H1 (cell line): ENCODE results near the gene GRID2. TPM values are rescaled to one million over a fixed set of nuclear protein-coding genes. Genes with fewer than 3 reads are reported as not detected.

Experiments
- CTCF ChIA-PET: fragments of 300-600 bp; sonication (Branson Sonifier 250); formaldehyde crosslinking; loops from one replicate; lab custom pipeline; 2021; ENCODE audit not compliant: partially characterized antibody; lab: Charles Lee
- POLR2A ChIA-PET: fragments of 300-600 bp; sonication (Branson Sonifier 250); formaldehyde crosslinking; loops from one replicate; lab custom pipeline; 2021; ENCODE audit warnings: inconsistent platforms; ENCODE audit not compliant: partially characterized antibody; lab: Charles Lee
- DNase-seq, 2 experiments: peaks; one replicate each; pipeline versions ENCODE4 v3.0.0 to v3.0.0-alpha.2; 2010 to 2022; ENCODE audit warnings: low spot score in 2 of 2, low read depth in 1 of 2, mixed read lengths in 1 of 2
- FAIRE-seq: peaks from 2 replicates; lab custom pipeline; 2011; peaks lifted over from hg19 to GRCh38; lab: Jason Lieb, UNC
- H2AFZ ChIP-seq: 2 replicates; pipeline ENCODE4 v1.8.1; 2012; ENCODE audit warnings: low read length, inconsistent platforms
- H2AK5ac ChIP-seq: 2 replicates; pipeline ENCODE4 v1.6.1; 2013; ENCODE audit warnings: low read depth, low read length
- H2BK120ac ChIP-seq: replicated peaks from 2 replicates; pipeline ENCODE3; 2013; ENCODE audit warnings: low read depth, low read length, inconsistent platforms
- H2BK12ac ChIP-seq: 2 replicates; pipeline ENCODE4 v1.6.1; 2013; ENCODE audit warnings: low read depth, low read length
- H2BK15ac ChIP-seq: 2 replicates; pipeline ENCODE4 v1.6.1; 2013; ENCODE audit warnings: low read length
- H2BK20ac ChIP-seq: 2 replicates; pipeline ENCODE4 v1.6.1; 2013; ENCODE audit warnings: low read length
- H2BK5ac ChIP-seq: 2 replicates; pipeline ENCODE4 v1.6.1; 2013; ENCODE audit warnings: low read depth, low read length
- H3K14ac ChIP-seq: 2 replicates; pipeline ENCODE4 v1.6.1; 2013; ENCODE audit warnings: inconsistent platforms; ENCODE audit not compliant: insufficient read length
- H3K18ac ChIP-seq: 2 replicates; pipeline ENCODE4 v1.6.1; 2013; ENCODE audit warnings: low read length; ENCODE audit errors: extremely low read depth
- H3K23ac ChIP-seq: 2 replicates; pipeline ENCODE4 v1.6.1; 2013; ENCODE audit warnings: inconsistent platforms; ENCODE audit not compliant: insufficient read length
- H3K23me2 ChIP-seq: 2 replicates; pipeline ENCODE4 v1.6.1; 2013; ENCODE audit warnings: low read depth, low read length
- H3K27ac ChIP-seq: 2 replicates; pipeline ENCODE4 v1.6.1; 2011; ENCODE audit warnings: low read depth, low read length, inconsistent platforms
- H3K27me3 ChIP-seq, 4 experiments: replicated peaks in 1 of 4; 1 replicate in 1 of 4; 2 replicates in 3 of 4; pipeline versions ENCODE4 v1.6.1 to v1.8.1; 2011 to 2013; ENCODE audit warnings: low read length in 3 of 4, mild to moderate bottlenecking in 3 of 4, inconsistent platforms in 2 of 4, mixed read lengths in 2 of 4, moderate library complexity in 1 of 4; ENCODE audit not compliant: control insufficient read depth in 3 of 4, insufficient read depth in 3 of 4; ENCODE audit errors: extremely low read depth in 1 of 4
- H3K36me3 ChIP-seq, 4 experiments: 2 replicates each; pipeline versions ENCODE4 v1.6.1 to v1.8.1; 2011 to 2013; ENCODE audit warnings: mild to moderate bottlenecking in 4 of 4, low read length in 3 of 4, moderate library complexity in 2 of 4, control low read depth in 1 of 4, inconsistent platforms in 1 of 4; ENCODE audit not compliant: insufficient read depth in 4 of 4, control insufficient read depth in 2 of 4
- H3K4ac ChIP-seq: replicated peaks from 2 replicates; pipeline ENCODE3; 2013; ENCODE audit warnings: low read length, low read depth, mixed read lengths, inconsistent platforms; ENCODE audit not compliant: insufficient read length
- H3K4me1 ChIP-seq, 4 experiments: replicated peaks in 1 of 4; 1 replicate in 1 of 4; 2 replicates in 3 of 4; pipeline versions ENCODE4 v1.6.1 to v1.8.1; 2011 to 2013; ENCODE audit warnings: low read length in 3 of 4, inconsistent platforms in 2 of 4, mixed read lengths in 1 of 4; ENCODE audit not compliant: insufficient read depth in 4 of 4, control insufficient read depth in 3 of 4
- H3K4me2 ChIP-seq, 2 experiments: 2 replicates each; pipeline versions ENCODE4 v1.6.1 to v1.8.1; 2011 to 2013; ENCODE audit warnings: low read depth in 2 of 2, low read length in 2 of 2, control low read depth in 1 of 2, inconsistent platforms in 1 of 2, mild to moderate bottlenecking in 1 of 2; ENCODE audit not compliant: insufficient read depth in 1 of 2
- H3K4me3 ChIP-seq, 4 experiments: fragments of 200-600, 300-600 bp in 1 of 4; sonication (generic), shearing (Covaris generic), sonication (Bioruptor Twin) in 1 of 4; 2 replicates each; pipeline versions ENCODE4 v1.5.1 to v1.8.1; 2011 to 2016; ENCODE audit warnings: low read length in 4 of 4, low read depth in 3 of 4, control low read depth in 2 of 4, inconsistent platforms in 2 of 4, mild to moderate bottlenecking in 2 of 4, mixed read lengths in 1 of 4, moderate library complexity in 1 of 4; ENCODE audit not compliant: insufficient read depth in 2 of 4; ENCODE audit errors: extremely low read depth in 1 of 4
- H3K56ac ChIP-seq: replicated peaks from 2 replicates; pipeline ENCODE3; 2013; ENCODE audit warnings: low read depth, mild to moderate bottlenecking, mixed read lengths, low read length, inconsistent platforms; ENCODE audit not compliant: insufficient read length
- H3K79me1 ChIP-seq: 2 replicates; pipeline ENCODE4 v1.6.1; 2013; ENCODE audit warnings: low read depth, low read length, control low read depth
- H3K79me2 ChIP-seq, 2 experiments: 2 replicates each; pipeline versions ENCODE4 v1.6.1 to v1.8.1; 2012 to 2013; ENCODE audit warnings: low read length in 2 of 2, mild to moderate bottlenecking in 2 of 2, inconsistent platforms in 1 of 2; ENCODE audit not compliant: insufficient read depth in 2 of 2, control insufficient read depth in 1 of 2
- H3K9ac ChIP-seq, 4 experiments: replicated peaks in 1 of 4; 1 replicate in 1 of 4; 2 replicates in 3 of 4; pipeline versions ENCODE4 v1.6.1 to v1.8.1; 2011 to 2013; ENCODE audit warnings: low read depth in 3 of 4, low read length in 3 of 4, control low read depth in 2 of 4, mild to moderate bottlenecking in 2 of 4, moderate library complexity in 2 of 4, inconsistent platforms in 1 of 4; ENCODE audit errors: extremely low read depth in 1 of 4
- H3K9me3 ChIP-seq, 2 experiments: 2 replicates each; pipeline versions ENCODE4 v1.6.1 to v1.8.1; 2012 to 2013; ENCODE audit warnings: mild to moderate bottlenecking in 2 of 2, moderate library complexity in 2 of 2, control low read depth in 1 of 2, inconsistent platforms in 1 of 2, low read depth in 1 of 2, low read length in 1 of 2, mixed read lengths in 1 of 2; ENCODE audit not compliant: insufficient read depth in 2 of 2
- H4K20me1 ChIP-seq, 2 experiments: replicated peaks in 1 of 2; 2 replicates each; pipeline versions ENCODE3 to v1.8.1; 2011 to 2013; ENCODE audit warnings: inconsistent platforms in 2 of 2, low read length in 2 of 2, mild to moderate bottlenecking in 1 of 2; ENCODE audit not compliant: insufficient read depth in 2 of 2, control insufficient read depth in 1 of 2
- H4K5ac ChIP-seq: 2 replicates; pipeline ENCODE4 v1.6.1; 2013; ENCODE audit warnings: low read length, low read depth, mixed read lengths, inconsistent platforms; ENCODE audit not compliant: insufficient read length
- H4K8ac ChIP-seq: 2 replicates; pipeline ENCODE4 v1.8.0; 2013; ENCODE audit warnings: mild to moderate bottlenecking, moderate library complexity, low read length, inconsistent platforms; ENCODE audit not compliant: insufficient read depth; ENCODE audit errors: extremely low read depth
- H4K91ac ChIP-seq: replicated peaks from 2 replicates; pipeline ENCODE3; 2013; ENCODE audit warnings: low read length, mixed read lengths, inconsistent platforms; ENCODE audit not compliant: insufficient read length
- CBX8 ChIP-seq: fragments of 300-800, 300-1000 bp; sonication (generic); IDR thresholded peaks from 2 replicates; pipeline ENCODE4 v1.7.1; 2016; ENCODE audit warnings: low read depth, low read length, borderline replicate concordance
- EP300 ChIP-seq, 2 experiments: IDR thresholded peaks; 1 replicate in 1 of 2; 2 replicates in 1 of 2; pipeline ENCODE4 v1.6.1; 2011 to 2012; ENCODE audit warnings: low read depth in 2 of 2, low read length in 2 of 2, mild to moderate bottlenecking in 2 of 2, borderline replicate concordance in 1 of 2, inconsistent platforms in 1 of 2, moderate library complexity in 1 of 2
- HDAC6 ChIP-seq: IDR thresholded peaks from one replicate; pipeline ENCODE4 v1.7.1; 2012; ENCODE audit warnings: low read depth, mild to moderate bottlenecking, inconsistent platforms, low read length, moderate library complexity
- KDM5A ChIP-seq: fragments of 200-600 bp; IDR thresholded peaks from 2 replicates; pipeline ENCODE4 v1.7.1; 2012; ENCODE audit warnings: mild to moderate bottlenecking, low read length, inconsistent platforms, mixed read lengths
- POLR2A ChIP-seq, 2 experiments: IDR thresholded peaks; 1 replicate in 1 of 2; 2 replicates in 1 of 2; pipeline ENCODE4 v1.6.1; 2011; ENCODE audit warnings: low read depth in 2 of 2, low read length in 2 of 2, mild to moderate bottlenecking in 2 of 2; ENCODE audit errors: control extremely low read depth in 1 of 2
- RBBP5 ChIP-seq: IDR thresholded peaks from 2 replicates; pipeline ENCODE4 v1.7.1; 2012; ENCODE audit warnings: low read depth, mild to moderate bottlenecking, inconsistent platforms, low read length, moderate library complexity, borderline replicate concordance
- TAF1 ChIP-seq: IDR thresholded peaks from 2 replicates; pipeline ENCODE4 v1.6.1; 2011; ENCODE audit warnings: mild to moderate bottlenecking, low read depth, low read length
- WGBS, 2 experiments: shearing (Covaris generic) in 1 of 2; methylation state at CpG; one replicate each; pipeline versions ENCODE4 v1.1.6 to v1.1.7; 2013 to 2015; ENCODE audit warnings: low lambda C conversion rate in 2 of 2, mixed read lengths in 2 of 2, inconsistent platforms in 1 of 2, low coverage in 1 of 2, missing lambda C conversion rate in 1 of 2; ENCODE audit not compliant: insufficient replicate concordance in 2 of 2, insufficient coverage in 1 of 2, insufficient read length in 1 of 2; ENCODE audit errors: extremely low coverage in 1 of 2, missing lambda C conversion rate in 1 of 2; 5-methylcytosine and 5-hydroxymethylcytosine counted together
- polyA plus RNA-seq, 7 experiments: library from polyadenylated mRNA; depleted of rRNA in 3 of 7; stranded (reverse) in 5 of 7; unstranded in 2 of 7; fragments of >200 nt in 5 of 7; fragments of 200-250 nt in 2 of 7; gene quantifications; 1 replicate in 5 of 7; 2 replicates in 1 of 7; 4 replicates in 1 of 7; pipeline versions ENCODE4 v1.2.1 to v1.2.3, GENCODE V29; 2011 to 2013; ENCODE audit warnings: missing spikeins in 2 of 7, mixed read lengths in 2 of 7
- total RNA-seq: library from RNA; stranded (reverse); fragmentation: NEBNext Ultra II Directional; extraction: Animal tissue kit (Norgen Biotek cat#: 25700); gene quantifications from 2 replicates; pipeline ENCODE4 v1.2.1, GENCODE V29; 2021

The GRID2 gene
- total and polyA plus RNA-seq, 2 of the 8 experiments (the other 6 are each of a cell fraction or from before 2014, with no cell fraction given), result 31.1 to 81.9 TPM

DNA sequence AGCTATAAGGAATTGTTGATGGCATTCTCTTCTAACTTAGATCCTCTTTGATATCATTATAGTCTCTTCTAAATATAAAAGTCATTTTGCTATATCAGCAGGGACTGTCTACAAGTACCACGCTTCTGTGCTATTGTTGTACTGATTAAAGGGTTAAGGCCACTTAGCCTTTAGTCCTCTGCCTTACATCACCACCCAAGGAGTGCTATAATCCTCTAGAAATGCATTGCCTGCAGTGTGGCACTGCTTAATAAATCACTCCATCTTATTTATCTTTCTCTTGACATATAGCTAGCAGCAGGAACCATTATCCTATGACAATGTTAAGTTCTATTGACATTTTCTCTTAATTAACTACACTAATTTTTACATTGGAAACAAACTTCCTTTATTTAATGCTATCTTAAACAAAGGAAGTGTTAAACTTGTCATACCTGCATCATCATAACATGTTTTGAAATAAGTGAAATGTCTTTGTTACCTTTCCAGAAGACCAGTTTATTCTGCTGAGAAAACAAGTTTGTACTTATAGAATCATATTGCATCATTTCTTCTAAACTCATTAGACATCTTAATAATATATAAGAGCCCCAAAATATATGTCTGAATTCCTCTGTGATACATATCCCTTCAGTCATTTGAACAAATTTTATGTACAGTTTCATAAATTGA is 1163.9 kb downstream of the GRID2 start:
- H3K18ac ChIP-seq, result no peak overlapping the region
- no peaks in the 10 kb centered on the region for H3K36me3 ChIP-seq
- no peaks in the 10 kb centered on the region for H3K4me1 ChIP-seq
- no peak overlapping the region for H2BK15ac ChIP-seq
- no peak overlapping the region for H3K23ac ChIP-seq
- H4K91ac ChIP-seq, result no peak overlapping the region
- no peak overlapping the region for H2BK120ac ChIP-seq
- no peak overlapping the region for H2BK12ac ChIP-seq
- TF ChIP-seq POLR2A (IDR thresholded peaks at IDR 0.05; ENCODE audit: control extremely low read depth in 1 of 2, low read depth in 2 of 2, low read length in 2 of 2) (no peak), KDM5A (no peak), RBBP5 (no peak), EP300 (IDR thresholded peaks at IDR 0.05; ENCODE audit: borderline replicate concordance in 1 of 2, low read depth in 2 of 2, low read length in 2 of 2) (no peak), TAF1 (no peak), HDAC6 (no peak), CBX8 (no peak)
- H3K23me2 ChIP-seq, result no peaks in the 10 kb centered on the region
- 93% methylated on average over 1 of the region's 1 CpG; no CpG with 5 or more reads in 1 of the 2 experiments for WGBS, 2 experiments
- H4K5ac ChIP-seq, result no peak overlapping the region
- H3K4me2 ChIP-seq, result no peak overlapping the region
- H3K9me3 ChIP-seq, result no peaks in the 10 kb centered on the region
- no peak overlapping the region for H2BK5ac ChIP-seq
- H3K14ac ChIP-seq, result no peak overlapping the region
- no peak overlapping the region for H3K9ac ChIP-seq
- H3K4me3 ChIP-seq, result no peak overlapping the region
- no peak overlapping the region for H2AFZ ChIP-seq
- CTCF ChIA-PET, result no interaction called here
- no peak overlapping the region for H3K4ac ChIP-seq
- no peaks in the 10 kb centered on the region; a peak in 1 of 4 replicates for H3K79me2 ChIP-seq
- POLR2A ChIA-PET, result no interaction called here
- no peak for FAIRE-seq
- H4K20me1 ChIP-seq, result no peaks in the 10 kb centered on the region
- no peak overlapping the region for H2AK5ac ChIP-seq
- no peak overlapping the region for H4K8ac ChIP-seq
- no peak overlapping the region for H2BK20ac ChIP-seq
- H3K27ac ChIP-seq, result no peak overlapping the region
- H3K79me1 ChIP-seq, result no peaks in the 10 kb centered on the region
- H3K27me3 ChIP-seq, result no peaks in the 10 kb centered on the region
- no peak for DNase-seq
- no peak overlapping the region for H3K56ac ChIP-seq
